IMR-90 (cell line): ENCODE data around the gene TMEM168.

Source experiments
- CTCF ChIP-seq: conservative IDR thresholded peaks from 2 replicates; pipeline ENCODE4 v1.5.1; 2012; ENCODE audit warnings: mild to moderate bottlenecking, low read depth, low read length, improper control_type of control experiment
- MXI1 ChIP-seq: IDR thresholded peaks from 2 replicates; pipeline ENCODE4 v1.6.1; 2012; ENCODE audit warnings: low read depth, mild to moderate bottlenecking, low read length, moderate library complexity, borderline replicate concordance

DNA sequence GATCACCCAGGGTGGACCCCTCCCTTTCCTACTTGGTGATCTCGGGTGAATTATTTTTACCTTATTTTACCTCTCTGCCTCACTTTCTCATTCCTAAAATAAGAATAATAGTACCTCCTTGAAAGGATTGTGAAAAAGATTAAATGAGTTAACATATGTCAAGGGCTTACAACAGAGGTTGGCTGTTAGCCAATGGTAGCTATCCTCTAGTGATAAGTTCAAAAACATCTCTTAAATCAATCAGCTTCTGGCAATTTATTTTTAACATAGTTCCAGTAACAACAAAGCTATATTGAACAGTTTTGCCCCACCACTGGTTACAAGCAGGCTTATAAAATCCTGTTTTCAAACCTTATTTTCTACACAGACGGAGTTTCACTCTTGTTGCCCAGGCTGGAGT, 45.4 kb downstream of the TMEM168 start:
- TF ChIP-seq MXI1 (no peak), CTCF (no peak)
